Neutrophil (primary cell): Measurements from ENCODE around the gene DIS3L2.

ENCODE experiments used
- H3K27ac ChIP-seq: fragments of 200-600 bp; sonication (generic); 2 replicates; pipeline ENCODE4 v1.5.1; 2016; ENCODE audit warnings: mild to moderate bottlenecking, moderate library complexity
- H3K27me3 ChIP-seq: fragments of 200-600 bp; sonication (generic); 2 replicates; pipeline ENCODE4 v1.6.0; 2016; ENCODE audit warnings: mild to moderate bottlenecking
- H3K36me3 ChIP-seq: fragments of 200-600 bp; sonication (generic); 2 replicates; pipeline ENCODE4 v1.5.1; 2017
- H3K4me1 ChIP-seq, 2 experiments: fragments of 200-600 bp in 1 of 2; sonication (generic) in 1 of 2; 1 replicate in 1 of 2; 2 replicates in 1 of 2; pipeline versions ENCODE4 v1.5.1 to v1.6.1; 2013 to 2016; ENCODE audit warnings: low read depth in 1 of 2, low read length in 1 of 2, mild to moderate bottlenecking in 1 of 2, moderate library complexity in 1 of 2; ENCODE audit not compliant: control insufficient read depth in 1 of 2, insufficient read depth in 1 of 2
- H3K4me3 ChIP-seq, 2 experiments: fragments of 200-600 bp in 1 of 2; sonication (generic) in 1 of 2; 1 replicate in 1 of 2; 2 replicates in 1 of 2; pipeline ENCODE4 v1.5.1; 2013 to 2016; ENCODE audit warnings: low read depth in 1 of 2, low read length in 1 of 2, mild to moderate bottlenecking in 1 of 2, moderate library complexity in 1 of 2
- H3K9me3 ChIP-seq: fragments of 200-600 bp; sonication (generic); 2 replicates; pipeline ENCODE4 v1.5.1; 2016
- CTCF ChIP-seq: fragments of 200-600 bp; sonication (generic); IDR thresholded peaks from 2 replicates; pipeline ENCODE4 v1.5.1; 2016; ENCODE audit warnings: antibody characterized with exemption

DIS3L2 gene

DNA sequence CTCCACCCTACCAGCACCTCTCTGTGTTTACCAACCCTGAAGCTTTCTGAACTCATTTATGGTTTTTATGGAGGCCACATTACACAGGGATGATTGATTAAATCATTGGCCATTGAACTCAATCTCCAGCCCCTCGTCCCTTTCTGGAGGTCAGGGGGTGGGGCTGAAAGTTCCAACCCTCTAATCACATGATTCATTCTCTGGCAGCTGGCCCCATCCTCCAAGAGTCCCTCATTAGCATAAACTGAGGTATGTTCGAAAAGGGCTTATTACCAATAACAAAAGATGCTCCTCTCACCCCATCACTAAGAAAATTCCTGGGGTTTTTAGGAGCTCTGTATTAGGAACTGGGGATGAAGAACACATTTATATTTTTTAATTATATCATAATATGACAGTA lies 92.3 kb downstream of the DIS3L2 start:
- H3K27ac ChIP-seq, result no peak overlapping the region
- H3K9me3 ChIP-seq, result no peaks in the 10 kb centered on the region
- H3K4me3 ChIP-seq, result no peak overlapping the region
- no peak for TF ChIP-seq CTCF
- H3K36me3 ChIP-seq, result no peaks in the 10 kb centered on the region
- no peaks in the 10 kb centered on the region for H3K4me1 ChIP-seq
- H3K27me3 ChIP-seq, result no peaks in the 10 kb centered on the region

DNA sequence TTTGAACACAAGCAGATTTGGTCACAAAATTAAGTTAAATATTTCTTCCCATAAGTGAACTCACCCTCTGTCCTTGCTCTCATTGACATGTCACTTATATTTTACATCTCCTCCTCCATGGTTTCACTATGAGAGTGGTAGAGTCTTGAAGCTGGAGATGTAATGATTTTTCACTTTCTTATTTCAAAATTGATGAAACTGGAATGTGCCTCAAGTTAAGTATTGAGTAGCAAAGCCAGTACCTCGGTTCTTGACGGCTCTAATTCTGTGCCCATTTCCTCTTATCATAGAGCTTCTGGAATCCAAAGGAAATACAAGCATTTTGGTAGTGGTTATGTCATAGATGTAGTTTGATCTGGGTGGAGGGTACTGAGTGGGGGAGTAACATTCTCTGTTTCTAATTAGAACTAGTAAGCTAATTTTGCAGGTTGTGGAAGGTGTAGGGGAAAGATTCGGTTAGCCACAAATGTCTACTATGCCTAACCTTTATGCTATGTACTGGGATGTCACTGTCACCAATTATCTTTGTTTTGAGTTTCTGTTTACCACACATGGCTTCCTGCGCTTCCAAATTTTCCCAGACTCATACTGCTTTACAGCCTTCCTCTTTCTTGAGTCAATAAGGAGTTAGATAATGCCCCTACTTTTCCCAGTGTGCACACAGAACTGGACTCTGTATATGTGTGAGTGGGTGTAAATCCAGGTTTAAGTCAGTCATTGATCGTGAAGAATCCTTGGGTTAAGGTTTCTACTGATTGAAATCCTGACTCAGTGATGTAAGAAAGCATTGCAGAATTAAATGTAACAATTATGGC lies 96.8 kb downstream of the DIS3L2 start:
- Histone ChIP-seq H3K9me3 (no peaks in the 10 kb centered on the region), H3K36me3 (no peaks in the 10 kb centered on the region), H3K27ac (no peak overlapping the region), H3K4me1 (no peaks in the 10 kb centered on the region), H3K4me3 (no peak overlapping the region), H3K27me3 (no peaks in the 10 kb centered on the region)
- no peak for TF ChIP-seq CTCF

DNA sequence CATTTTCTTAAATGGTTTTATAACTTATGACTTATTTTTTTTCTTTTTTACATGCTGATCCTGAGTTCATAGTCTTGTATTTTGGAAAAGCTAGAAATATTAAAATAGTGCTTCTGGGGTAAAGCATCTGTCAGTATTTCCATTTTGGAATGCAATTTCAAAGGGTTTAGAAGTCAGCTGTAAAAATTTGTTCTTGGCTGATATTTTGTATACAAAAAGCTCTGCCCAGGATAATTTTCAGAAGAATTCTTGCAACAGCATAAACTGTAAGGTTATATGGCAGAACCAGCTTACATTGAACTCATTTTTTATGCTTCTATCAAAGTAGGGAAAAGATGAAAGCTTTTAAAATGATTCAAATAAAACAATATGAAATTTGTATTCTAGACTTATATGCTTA lies 97.4 kb downstream of the DIS3L2 start:
- H3K27me3 ChIP-seq, result no peaks in the 10 kb centered on the region
- TF ChIP-seq CTCF, result no peak
- no peaks in the 10 kb centered on the region for H3K4me1 ChIP-seq
- no peaks in the 10 kb centered on the region for H3K36me3 ChIP-seq
- no peaks in the 10 kb centered on the region for H3K9me3 ChIP-seq
- H3K4me3 ChIP-seq, result no peak overlapping the region
- H3K27ac ChIP-seq, result no peak overlapping the region

- Histone ChIP-seq H3K4me1 (no peaks in the 10 kb centered on the region), H3K4me3 (no peak overlapping the region), H3K27ac (no peak overlapping the region), H3K27me3 (no peaks in the 10 kb centered on the region), H3K9me3 (no peaks in the 10 kb centered on the region), H3K36me3 (no peaks in the 10 kb centered on the region)
- TF ChIP-seq CTCF, result no peak
These were observed 99.8 kb downstream of the DIS3L2 start for GRCh38 chr2:232061265-232061664.

DNA sequence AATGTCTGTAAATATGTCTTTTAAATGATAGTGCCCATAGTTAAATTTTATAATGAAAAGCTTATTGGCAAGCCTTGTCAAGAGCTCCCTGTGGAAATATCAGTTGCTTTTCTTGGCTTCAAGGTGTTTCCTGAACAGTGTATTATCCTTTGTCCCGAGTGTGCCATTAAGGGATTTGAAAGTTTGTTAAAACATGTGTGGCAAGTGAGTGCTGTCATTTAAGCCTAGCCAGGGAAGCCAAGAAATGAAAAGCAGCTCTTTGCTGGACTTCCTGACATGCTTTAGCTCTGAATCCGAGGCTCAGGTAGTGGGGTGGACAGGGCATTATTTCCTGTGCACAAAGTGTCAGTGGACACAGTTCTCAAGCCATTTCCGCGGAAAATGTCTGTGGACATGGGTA lies 111.5 kb downstream of the DIS3L2 start:
- Histone ChIP-seq H3K9me3 (no peaks in the 10 kb centered on the region), H3K4me1 (no peaks in the 10 kb centered on the region), H3K4me3 (no peak overlapping the region), H3K27ac (no peak overlapping the region), H3K27me3 (no peaks in the 10 kb centered on the region), H3K36me3 (no peaks in the 10 kb centered on the region)
- TF ChIP-seq CTCF, result no peak
